HG02943 (cell line): ENCODE measurements around the gene FTSJ3.
A peak's percentile ranks its signal among the peaks of the same experiment; 100 is the strongest.

ENCODE experiments used
- ATAC-seq: cut with Tn5 transposase; IDR thresholded peaks from one replicate; pipeline ENCODE4 v1.9.1; 2021; ENCODE audit warnings: mild to moderate bottlenecking, low read depth, moderate library complexity; ENCODE audit not compliant: unreplicated experiment

FTSJ3 gene

GRCh38 chr17:63830904-63831491 lies 3.5 kb upstream of the FTSJ3 start:
- no peak for ATAC-seq

DNA sequence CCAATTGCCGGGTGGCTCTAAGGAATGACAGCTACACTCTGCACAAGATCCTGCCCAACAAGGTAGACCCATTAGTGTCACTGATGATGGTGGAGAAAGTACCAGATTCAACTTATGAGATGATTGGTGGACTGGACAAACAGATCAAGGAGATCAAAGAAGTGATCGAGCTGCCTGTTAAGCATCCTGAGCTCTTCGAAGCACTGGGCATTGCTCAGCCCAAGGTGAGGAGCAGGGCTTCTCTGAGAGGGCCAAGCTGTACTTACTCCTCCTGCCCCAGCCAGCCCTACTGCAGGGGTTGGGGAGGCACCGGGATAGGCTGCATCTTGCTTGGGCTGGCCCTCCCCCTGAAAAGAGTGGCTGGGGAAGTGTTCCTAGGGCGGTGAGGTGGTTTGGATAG lies 2.8 kb upstream of the FTSJ3 start:
- no peak for ATAC-seq

- ATAC-seq: no peak
These were observed 1.5 kb upstream of the FTSJ3 start for GRCh38 chr17:63828936-63829335.

DNA sequence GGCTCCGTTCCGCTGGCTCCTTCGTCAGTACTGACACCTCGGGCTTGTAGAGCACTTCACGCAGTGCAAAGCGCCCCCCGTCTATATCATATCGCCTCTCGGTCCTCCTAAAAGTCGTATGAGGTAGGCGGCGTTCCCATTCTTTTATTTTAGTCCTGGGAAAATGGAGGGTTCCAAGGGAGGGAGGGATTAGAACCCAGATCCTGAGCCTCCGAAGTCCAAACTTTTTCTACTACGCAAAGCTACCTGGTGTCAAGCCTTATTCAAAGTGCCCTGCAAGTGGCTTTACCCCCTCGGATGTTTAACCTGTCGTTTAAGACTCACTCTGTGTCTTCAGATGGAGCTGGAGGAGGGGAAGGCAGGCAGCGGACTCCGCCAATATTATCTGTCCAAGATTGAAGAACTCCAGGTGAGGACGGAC lies 348 bp upstream of the FTSJ3 start:
- no peak for ATAC-seq

DNA sequence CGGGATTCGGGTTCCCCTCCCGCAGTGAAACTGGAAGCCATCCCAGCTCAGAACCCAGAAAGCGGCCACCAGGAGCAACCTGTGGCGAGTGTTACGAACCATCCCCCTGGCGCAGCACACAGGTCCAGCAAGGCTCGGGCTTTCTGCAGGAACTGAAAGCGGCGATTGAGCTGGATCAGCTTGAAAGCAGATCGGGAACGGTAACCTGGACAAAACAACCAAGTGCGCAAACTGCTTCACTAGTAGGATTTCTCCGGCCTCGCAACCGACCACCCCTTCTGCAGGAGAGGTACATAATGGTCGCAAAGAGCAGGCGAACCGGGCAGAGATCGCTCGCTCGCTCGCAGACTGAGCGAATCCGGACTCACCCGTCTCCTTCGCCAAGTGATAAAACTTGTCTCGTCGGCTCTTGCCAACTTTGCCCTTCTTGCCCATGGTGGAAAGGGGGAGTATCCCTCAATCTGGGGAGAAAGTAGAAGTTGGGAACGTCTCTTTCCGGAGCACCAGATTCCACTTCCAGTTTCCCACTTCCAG lies 928 bp downstream of the FTSJ3 start:
- peak; percentile 4 for ATAC-seq

DNA sequence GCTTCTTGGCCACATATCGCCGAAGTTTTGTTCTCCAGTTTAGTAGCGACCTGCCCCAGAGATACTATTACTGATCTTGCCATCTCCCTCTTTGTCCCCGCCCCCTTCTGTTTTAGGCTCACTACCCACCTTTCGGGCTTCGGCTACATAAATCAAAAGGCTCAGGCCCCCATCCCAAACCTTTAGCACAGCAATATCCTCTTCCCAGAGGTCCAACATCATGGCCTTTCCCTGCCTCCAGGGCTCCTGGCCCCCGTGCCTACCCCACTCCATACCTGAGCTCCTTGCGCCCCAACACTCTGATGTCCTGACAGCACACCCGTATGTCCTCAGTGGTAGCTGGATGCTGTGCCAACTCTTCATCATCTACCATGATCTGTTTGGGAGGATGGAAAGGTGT lies 3.1 kb downstream of the FTSJ3 start:
- ATAC-seq: no peak

DNA sequence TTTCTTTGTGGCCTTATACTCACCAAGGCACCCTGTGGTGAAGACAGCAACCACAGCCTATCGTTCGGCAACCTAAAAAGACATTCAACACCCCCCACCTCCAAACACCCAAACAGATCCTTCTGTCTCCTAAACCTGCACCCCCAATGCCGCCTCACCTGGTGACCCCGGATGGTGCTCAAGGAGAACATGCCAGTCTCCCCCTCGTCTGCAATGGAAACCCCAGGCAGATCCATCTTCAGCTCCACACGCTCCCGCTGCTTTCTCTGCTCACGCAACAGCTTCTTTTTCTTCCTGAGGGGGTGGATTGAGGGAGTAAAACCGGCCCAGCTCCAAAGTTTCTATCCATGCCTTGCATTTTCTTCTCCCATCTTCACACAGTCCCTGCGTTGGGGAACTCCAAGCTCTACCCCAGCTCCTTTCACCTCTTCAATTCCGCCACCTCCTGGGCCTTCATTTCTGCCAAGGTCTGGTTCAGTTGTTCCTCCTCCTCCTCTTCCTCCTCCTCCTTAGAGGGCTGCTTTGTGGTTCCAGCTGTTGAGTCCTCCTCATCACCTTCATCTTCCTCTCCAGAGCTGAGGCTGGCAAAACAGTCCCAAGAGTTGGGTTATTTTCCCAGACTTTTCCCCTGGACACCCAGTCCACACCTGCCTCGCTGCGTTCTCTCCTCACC lies 3.7 kb downstream of the FTSJ3 start:
- ATAC-seq: no peak

DNA sequence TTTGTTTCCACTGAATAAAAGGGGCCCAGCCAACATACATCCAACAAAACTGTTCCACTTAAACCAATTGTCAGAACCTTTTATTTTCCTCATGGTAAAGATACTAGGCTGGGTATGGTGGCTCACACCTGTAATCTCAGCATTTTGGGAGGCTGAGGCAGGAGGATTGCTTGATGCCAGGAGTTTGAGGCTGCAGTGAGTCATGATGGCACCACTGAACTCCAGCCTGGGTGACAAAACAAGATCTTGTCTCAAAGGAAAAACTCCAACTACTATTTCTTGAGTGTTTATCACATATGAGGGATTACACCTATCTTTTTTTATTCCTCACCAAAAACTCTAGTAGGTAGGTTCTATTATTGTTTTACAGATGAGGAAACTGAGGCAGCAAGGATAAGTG lies 4.9 kb downstream of the FTSJ3 start:
- ATAC-seq: no peak

DNA sequence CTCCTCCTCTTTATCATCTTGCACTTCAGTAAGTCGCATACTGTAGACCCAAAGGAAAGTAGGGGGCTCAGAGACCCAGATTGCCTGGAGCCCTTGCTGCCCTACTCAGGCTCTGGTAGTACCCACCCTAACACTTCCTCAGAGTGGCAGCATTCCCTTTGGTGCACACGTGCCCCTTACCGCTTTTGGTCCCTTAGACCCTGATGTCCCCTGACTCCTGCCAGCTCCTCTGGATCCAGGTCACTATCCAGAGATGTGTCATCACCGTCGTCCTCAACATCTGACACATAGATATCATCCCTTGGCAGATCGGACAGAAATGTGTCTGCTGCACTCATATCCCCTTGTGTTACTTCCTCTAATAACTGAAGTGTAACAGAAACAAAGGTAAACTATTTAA lies 5.7 kb downstream of the FTSJ3 start:
- ATAC-seq: no peak

GRCh38 chr17:63820963-63821561 lies 6.4 kb downstream of the FTSJ3 start:
- no peak for ATAC-seq

DNA sequence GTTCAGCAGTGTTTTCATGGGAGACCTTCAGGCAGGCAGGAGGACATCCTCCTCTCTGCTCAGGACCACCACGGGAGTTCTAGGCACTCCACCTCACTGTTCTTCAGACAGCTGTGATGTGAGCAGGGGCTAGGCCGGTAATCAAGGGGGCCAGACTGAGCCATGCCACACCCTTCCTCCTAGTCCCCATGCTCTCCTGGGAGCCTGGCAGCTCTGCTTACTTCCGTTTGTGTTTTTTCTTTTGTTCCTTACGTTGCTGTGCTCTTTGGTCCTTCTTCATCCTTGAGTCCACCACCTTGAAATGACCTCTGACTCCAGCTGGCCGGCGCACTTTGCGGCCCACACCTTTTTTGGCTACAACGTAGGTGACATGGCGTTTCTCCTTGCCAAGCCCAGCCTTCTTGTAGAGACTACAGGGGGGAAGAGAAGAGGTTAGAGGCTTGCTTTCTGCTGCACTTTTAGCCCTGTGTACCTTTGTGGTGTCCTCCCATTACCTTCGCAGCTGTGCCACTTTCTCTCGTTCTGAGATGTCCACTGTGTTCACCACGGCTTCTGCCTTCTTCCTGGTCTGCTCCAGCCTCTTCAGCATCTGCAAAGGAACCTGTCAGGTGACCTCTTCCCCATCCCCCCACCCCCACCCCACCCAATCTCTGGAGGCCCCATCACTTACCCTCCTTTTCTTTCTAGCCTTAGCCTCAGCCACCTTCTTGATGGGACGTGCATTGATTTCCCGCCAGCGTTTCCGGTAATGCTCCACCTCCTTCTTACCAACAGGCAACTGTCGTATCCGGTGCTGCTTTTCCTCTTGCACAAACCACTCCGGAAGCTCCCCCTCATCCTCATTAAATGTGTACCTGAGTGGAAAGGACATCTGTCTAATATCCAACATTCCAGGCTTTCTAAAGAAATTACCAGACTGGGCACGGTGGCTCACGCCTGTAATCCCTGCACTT lies 7.6 kb downstream of the FTSJ3 start:
- no peak for ATAC-seq

- no peak for ATAC-seq
These were observed 8.3 kb downstream of the FTSJ3 start for GRCh38 chr17:63819131-63819530.

DNA sequence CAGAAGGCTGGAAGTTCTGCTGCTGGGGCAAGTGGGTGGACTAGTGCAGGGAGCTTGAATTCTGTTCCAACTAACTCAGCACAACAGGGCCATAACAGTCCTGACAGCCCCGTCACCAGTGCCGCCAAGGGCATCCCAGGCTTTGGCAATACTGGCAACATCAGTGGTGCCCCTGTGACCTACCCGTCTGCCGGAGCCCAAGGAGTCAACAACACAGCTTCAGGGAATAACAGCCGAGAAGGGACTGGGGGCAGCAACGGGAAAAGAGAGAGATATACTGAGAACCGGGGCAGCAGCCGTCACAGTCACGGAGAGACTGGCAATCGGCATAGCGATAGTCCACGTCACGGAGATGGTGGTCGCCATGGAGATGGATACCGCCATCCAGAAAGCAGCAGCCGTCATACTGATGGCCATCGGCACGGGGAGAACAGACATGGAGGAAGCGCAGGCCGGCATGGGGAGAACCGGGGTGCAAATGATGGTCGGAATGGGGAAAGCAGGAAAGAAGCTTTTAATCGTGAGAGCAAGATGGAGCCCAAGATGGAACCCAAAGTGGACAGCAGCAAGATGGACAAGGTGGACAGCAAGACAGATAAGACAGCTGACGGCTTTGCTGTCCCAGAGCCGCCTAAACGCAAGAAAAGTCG lies 9.6 kb downstream of the FTSJ3 start:
- ATAC-seq: no peak

- ATAC-seq: no peak
These were observed 10.8 kb downstream of the FTSJ3 start for GRCh38 chr17:63816669-63817068.

DNA sequence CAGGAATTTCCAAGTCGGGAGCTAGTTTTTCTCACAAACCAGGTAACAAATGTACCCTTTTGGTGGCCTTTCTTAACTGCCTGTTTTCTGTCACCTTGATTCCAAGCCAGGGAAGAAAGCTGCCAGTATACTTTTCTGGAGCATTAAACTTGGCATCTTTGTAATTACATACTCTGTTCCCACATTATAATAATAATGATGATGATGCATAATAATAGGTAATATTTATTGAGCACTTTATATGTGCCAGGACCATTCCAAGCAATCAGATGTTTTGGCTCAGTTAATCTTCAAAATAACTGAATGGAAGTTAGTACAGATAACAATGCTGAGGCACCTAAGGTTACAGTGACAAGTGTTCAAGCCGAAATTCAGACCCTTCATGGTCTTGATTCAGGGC lies 11.3 kb downstream of the FTSJ3 start:
- no peak for ATAC-seq

DNA sequence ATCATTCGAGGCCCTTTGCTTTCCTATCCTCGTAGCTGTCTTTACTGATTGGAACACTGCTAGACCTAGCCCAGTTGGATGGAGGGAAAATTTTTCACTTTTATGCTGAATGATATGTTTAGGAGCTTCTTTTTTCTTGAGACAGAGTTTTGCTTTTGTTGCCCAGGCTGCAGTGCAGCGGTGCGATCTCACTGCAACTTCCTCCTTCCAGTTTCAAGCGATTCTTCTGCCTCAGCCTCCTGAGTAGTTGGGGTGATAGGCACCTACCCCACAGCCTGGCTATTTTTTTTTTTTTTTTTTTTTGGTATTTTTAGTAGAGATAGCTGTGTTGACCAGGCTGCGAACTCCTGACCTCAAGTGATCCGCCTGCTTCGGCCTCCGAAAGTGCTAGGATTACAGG lies 17.5 kb downstream of the FTSJ3 start:
- no peak for ATAC-seq

- no peak for ATAC-seq
These were observed 21.9 kb downstream of the FTSJ3 start for GRCh38 chr17:63805591-63805990.

GRCh38 chr17:63804328-63804727 lies 23.1 kb downstream of the FTSJ3 start:
- ATAC-seq: no peak

GRCh38 chr17:63800783-63801182 lies 26.7 kb downstream of the FTSJ3 start:
- ATAC-seq: no peak

DNA sequence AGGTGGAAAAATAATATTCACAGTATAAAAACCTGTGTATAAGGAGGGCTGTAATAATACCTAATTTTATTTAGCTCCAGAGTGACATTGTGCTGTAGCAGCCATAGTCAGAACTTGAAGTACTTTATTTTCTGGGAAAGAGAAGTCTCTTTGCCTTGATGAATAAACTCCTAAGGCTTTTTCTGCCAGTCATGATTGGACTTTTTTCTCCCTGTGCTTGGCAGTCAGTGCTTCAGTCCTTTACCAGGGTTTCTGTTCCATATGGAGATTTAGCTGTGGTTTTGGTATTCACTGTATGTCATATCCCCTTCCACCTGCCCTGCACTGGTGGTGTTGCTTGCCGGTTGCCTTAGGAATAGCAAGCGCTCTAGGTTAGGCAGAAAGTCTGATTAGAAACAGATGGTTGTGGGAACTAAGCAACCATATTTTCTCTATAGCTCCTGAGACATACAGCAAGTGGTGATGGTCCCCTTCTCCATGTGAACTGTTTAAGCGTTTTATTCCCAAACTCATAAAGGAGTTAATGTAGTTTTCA lies 28.8 kb downstream of the FTSJ3 start:
- ATAC-seq: no peak
